ENCODE results near the gene NEK8. TPM values are rescaled to one million over a fixed set of nuclear protein-coding genes. Genes with fewer than 3 reads are reported as not detected.

Gene NEK8
- total RNA-seq, 2 donors from 2014 or later = 2.9 to 18.5 TPM

- Histone ChIP-seq H3K27me3 (no peaks in the 10 kb centered on the region), H3K36me3 (replicated peaks in 1 of 2; ENCODE audit: insufficient read depth in 1 of 2, low read depth in 2 of 2) (peaks cover 0 to 7% of the 10 kb centered on the region in 2 donors), H3K4me1 (peaks cover 71% of the 10 kb centered on the region), H3K27ac (peak overlapping the region; percentile 93 to 98 (median 94)), H3K4me3 (no peak overlapping the region), H3K9me3 (no peaks in the 10 kb centered on the region)
- ATAC-seq (peak; percentile 56), DNase-seq (peak; percentile 83 to 93 (median 92))
- WGBS, 2 donors = 4 to 20% methylated on average over 1 to 5 of the region's 5 CpGs
- TF ChIP-seq POLR2A (IDR thresholded peaks at IDR 0.05) = no peak
- TF ChIP-seq, protein P1, sequence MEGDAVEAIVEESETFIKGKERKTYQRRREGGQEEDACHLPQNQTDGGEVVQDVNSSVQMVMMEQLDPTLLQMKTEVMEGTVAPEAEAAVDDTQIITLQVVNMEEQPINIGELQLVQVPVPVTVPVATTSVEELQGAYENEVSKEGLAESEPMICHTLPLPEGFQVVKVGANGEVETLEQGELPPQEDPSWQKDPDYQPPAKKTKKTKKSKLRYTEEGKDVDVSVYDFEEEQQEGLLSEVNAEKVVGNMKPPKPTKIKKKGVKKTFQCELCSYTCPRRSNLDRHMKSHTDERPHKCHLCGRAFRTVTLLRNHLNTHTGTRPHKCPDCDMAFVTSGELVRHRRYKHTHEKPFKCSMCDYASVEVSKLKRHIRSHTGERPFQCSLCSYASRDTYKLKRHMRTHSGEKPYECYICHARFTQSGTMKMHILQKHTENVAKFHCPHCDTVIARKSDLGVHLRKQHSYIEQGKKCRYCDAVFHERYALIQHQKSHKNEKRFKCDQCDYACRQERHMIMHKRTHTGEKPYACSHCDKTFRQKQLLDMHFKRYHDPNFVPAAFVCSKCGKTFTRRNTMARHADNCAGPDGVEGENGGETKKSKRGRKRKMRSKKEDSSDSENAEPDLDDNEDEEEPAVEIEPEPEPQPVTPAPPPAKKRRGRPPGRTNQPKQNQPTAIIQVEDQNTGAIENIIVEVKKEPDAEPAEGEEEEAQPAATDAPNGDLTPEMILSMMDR (IDR thresholded peaks at IDR 0.05) = no peak
- intact Hi-C loops (cut with DNase I) = no loop called here
These were observed 18.0 kb downstream of the NEK8 start for GRCh38 chr17:28746611-28747050.

GRCh38 chr17:28747051-28747691 lies 18.6 kb downstream of the NEK8 start:
- peaks cover 71% of the 10 kb centered on the region for H3K4me1 ChIP-seq
- H3K27me3 ChIP-seq = no peaks in the 10 kb centered on the region
- no peaks in the 10 kb centered on the region for H3K9me3 ChIP-seq
- intact Hi-C loops (cut with DNase I) = no loop called here
- peak; percentile 41 for ATAC-seq
- TF ChIP-seq POLR2A (IDR thresholded peaks at IDR 0.05) = peak; percentile 3 to 32 (median 20)
- TF ChIP-seq, protein P1 (IDR thresholded peaks at IDR 0.05) = peak in 1 of 7 experiments; percentile 23
- H3K27ac ChIP-seq = peak overlapping the region; percentile 93 to 98 (median 94)
- no peak overlapping the region for H3K4me3 ChIP-seq
- 13 to 17% methylated on average over 1 to 7 of the region's 7 CpGs for WGBS, 2 donors
- DNase-seq = peak; percentile 80 to 93 (median 92)
- H3K36me3 ChIP-seq (replicated peaks in 1 of 2; ENCODE audit: insufficient read depth in 1 of 2, low read depth in 2 of 2) = peaks cover 0 to 7% of the 10 kb centered on the region in 2 donors

DNA sequence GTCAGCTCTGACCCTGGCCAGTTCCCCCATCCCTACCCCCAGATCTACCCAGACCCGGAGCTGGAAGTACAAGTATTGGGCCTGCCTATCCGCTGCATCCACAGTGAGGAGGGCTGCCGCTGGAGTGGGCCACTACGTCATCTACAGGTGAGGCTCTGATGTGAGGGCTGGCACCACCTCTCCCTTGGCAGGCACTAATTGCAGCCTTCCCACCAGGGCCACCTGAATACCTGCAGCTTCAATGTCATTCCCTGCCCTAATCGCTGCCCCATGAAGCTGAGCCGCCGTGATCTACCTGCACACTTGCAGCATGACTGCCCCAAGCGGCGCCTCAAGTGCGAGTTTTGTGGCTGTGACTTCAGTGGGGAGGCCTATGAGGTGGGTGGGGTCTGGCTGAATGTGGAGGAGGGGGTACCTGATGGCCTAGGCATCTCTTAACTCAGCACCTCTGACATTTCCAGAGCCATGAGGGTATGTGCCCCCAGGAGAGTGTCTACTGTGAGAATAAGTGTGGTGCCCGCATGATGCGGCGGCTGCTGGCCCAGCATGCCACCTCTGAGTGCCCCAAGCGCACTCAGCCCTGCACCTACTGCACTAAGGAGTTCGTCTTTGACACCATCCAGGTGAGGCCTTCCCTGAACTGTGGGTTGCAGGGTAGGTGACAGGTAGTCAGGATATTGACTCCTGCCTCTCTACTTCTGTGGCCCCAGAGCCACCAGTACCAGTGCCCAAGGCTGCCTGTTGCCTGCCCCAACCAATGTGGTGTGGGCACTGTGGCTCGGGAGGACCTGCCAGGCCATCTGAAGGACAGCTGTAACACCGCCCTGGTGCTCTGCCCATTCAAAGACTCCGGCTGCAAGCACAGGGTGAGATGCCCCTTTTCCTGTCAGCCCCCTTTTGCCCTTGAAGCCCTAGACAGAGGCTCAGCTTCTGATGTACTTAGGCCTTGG lies 19.5 kb downstream of the NEK8 start:
- ATAC-seq (no peak), DNase-seq (peak in 2 of 4 donors; percentile 19 to 22)
- no peak overlapping the region for H3K4me3 ChIP-seq
- H3K27me3 ChIP-seq = no peaks in the 10 kb centered on the region
- TF ChIP-seq, protein P1 (IDR thresholded peaks at IDR 0.05) = no peak
- TF ChIP-seq POLR2A (IDR thresholded peaks at IDR 0.05) = no peak
- H3K4me1 ChIP-seq = peaks cover 64% of the 10 kb centered on the region
- H3K27ac ChIP-seq = peak overlapping the region; percentile 93 to 98 (median 94)
- WGBS, 2 donors = 54 to 70% methylated on average over 9 to 18 of the region's 18 CpGs
- intact Hi-C loops (cut with DNase I) = no loop called here
- H3K9me3 ChIP-seq = no peaks in the 10 kb centered on the region
- peaks cover 0 to 7% of the 10 kb centered on the region in 2 donors for H3K36me3 ChIP-seq (replicated peaks in 1 of 2; ENCODE audit: insufficient read depth in 1 of 2, low read depth in 2 of 2)

- H3K27me3 ChIP-seq = no peaks in the 10 kb centered on the region
- WGBS, 2 donors = 10 to 53% methylated on average over 4 to 18 of the region's 18 CpGs
- DNase-seq = peak in 2 of 4 donors; percentile 41 to 52
- no peaks in the 10 kb centered on the region for H3K9me3 ChIP-seq
- intact Hi-C loops (cut with DNase I) = no loop called here
- H3K36me3 ChIP-seq (replicated peaks in 1 of 2; ENCODE audit: insufficient read depth in 1 of 2, low read depth in 2 of 2) = peaks cover 0 to 7% of the 10 kb centered on the region in 2 donors
- H3K27ac ChIP-seq = peak overlapping the region in 3 of 4 donors; percentile 33 to 98 (median 94)
- H3K4me3 ChIP-seq = no peak overlapping the region
- peak in 1 of 3 donors; percentile 4 for TF ChIP-seq POLR2A (IDR thresholded peaks at IDR 0.05)
- TF ChIP-seq, protein P1 (IDR thresholded peaks at IDR 0.05) = no peak
- H3K4me1 ChIP-seq = peaks cover 58% of the 10 kb centered on the region
- ATAC-seq = no peak
These were observed 20.4 kb downstream of the NEK8 start for GRCh38 chr17:28748852-28749515.

Data from body of pancreas (tissue), 4 donors.